ENCODE measurements around the gene MEGF6.

GRCh38 chr1:3631320-3632260 lies 20.3 kb upstream of the MEGF6 start:
- TF ChIP-seq CTCF (IDR thresholded peaks at IDR 0.05): no peak
- no peak for TF ChIP-seq POLR2A (IDR thresholded peaks at IDR 0.05)

All from heart left ventricle (tissue), 13 donors.